OCI-LY1 (cell line): ENCODE results near the gene NBEA.

ENCODE experiments used
- CTCF ChIP-seq: fragments of 200-600 bp; sonication (generic), shearing (Covaris generic); IDR thresholded peaks from 2 replicates; pipeline ENCODE4 v1.5.1; 2017; ENCODE audit warnings: mild to moderate bottlenecking, antibody characterized with exemption, low read length, moderate library complexity, mixed read lengths
- EZH2 ChIP-seq: fragments of 200-600 bp; sonication (generic), shearing (Covaris generic); IDR thresholded peaks from 2 replicates; pipeline ENCODE4 v1.8.0; 2017; ENCODE audit warnings: borderline replicate concordance, mixed run types, mild to moderate bottlenecking, antibody characterized with exemption, low read length, moderate library complexity, mixed read lengths

GRCh38 chr13:35136585-35136984 is 194.5 kb downstream of the NBEA start:
- TF ChIP-seq CTCF (no peak), EZH2 (no peak)
